AG08395 (cell line): Measurements from ENCODE around the gene ZFYVE9.
A peak's percentile ranks its signal among the peaks of the same experiment; 100 is the strongest.
"Not testable (repeated sequence)": the region's sequence is repeated elsewhere in the genome, so short reads cannot be mapped to it uniquely, and the experiment has no call there.

Source experiments
- DNase-seq: peaks from one replicate; pipeline ENCODE4 v3.0.0; 2012; ENCODE audit warnings: mixed read lengths, low spot score

ZFYVE9 gene

DNA sequence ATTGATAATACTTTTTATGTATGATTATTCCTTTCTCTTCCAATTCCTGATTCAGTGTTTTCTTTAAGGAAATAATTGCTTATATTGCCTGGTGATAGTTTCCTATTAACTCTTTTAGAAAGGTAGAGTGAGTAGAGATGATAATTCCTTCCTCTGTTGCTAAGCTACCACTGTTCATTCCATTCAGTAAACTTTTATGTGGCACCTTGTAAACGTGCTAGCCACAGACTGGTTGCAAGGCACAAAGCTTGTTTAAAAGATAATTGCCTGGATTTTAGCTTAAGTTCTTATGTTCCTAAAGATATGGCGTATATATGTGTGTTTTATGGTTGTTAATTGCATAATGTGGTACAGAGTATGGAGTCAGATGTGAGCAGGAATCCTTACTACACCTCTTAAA lies 3.2 kb downstream of the ZFYVE9 start:
- DNase-seq: no peak

DNA sequence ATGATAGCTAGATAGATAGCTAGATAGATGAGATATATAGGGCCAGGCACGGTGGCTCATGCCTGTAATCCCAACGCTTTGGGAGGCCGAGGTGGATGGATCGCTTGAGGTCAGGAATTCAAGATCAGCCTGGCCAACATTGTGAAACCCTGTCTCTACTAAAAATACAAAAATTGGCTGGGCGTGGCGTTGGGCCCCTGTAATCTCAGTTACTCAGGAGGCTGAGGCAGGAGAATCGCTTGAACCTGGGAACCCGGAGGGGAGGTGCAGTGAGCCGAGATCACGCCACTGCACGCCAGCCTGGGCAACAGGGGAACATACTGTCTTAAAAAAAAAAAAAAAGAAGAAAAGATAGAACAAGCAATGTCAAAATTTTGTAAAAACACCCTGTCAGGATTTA lies 8.6 kb downstream of the ZFYVE9 start:
- not testable (repeated sequence) for DNase-seq

DNA sequence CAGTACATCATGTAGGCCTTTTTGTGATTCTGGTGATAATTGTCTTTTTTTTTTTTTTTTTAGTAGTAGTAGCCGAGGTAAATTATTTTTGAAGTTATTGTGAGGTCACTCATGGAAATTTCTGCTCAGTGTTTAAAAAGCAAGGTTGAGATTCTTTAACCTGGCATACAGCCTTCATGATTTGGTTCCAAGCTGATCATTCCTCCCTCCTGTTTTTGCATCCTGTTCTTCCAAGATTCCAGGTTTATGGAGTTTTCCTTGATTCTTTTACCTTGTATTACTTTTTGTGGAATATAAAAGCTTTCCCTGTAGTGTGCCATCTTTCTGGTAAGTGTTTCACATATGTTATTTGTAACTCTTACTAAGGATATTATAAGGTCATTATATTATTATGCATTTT lies 9.1 kb downstream of the ZFYVE9 start:
- no peak for DNase-seq

DNA sequence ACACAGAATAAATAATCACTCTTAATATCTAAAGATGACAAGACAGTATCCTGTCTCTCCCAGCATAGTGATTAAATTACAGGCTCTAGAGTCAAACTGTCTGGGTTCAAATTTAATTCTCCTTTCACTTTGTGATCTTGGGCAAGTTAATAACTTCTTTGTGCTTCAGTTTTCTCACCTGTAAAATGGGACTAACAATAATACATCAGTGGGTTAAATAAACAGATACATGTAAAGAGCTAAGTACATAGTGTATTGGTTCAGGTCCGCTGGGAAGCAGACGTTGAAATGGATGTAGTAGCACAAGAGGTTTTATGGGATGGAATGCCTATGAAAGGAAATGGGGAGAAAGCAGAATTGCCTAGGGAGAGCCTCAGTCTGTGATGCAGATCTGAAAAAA lies 10.7 kb downstream of the ZFYVE9 start:
- DNase-seq: no peak

DNA sequence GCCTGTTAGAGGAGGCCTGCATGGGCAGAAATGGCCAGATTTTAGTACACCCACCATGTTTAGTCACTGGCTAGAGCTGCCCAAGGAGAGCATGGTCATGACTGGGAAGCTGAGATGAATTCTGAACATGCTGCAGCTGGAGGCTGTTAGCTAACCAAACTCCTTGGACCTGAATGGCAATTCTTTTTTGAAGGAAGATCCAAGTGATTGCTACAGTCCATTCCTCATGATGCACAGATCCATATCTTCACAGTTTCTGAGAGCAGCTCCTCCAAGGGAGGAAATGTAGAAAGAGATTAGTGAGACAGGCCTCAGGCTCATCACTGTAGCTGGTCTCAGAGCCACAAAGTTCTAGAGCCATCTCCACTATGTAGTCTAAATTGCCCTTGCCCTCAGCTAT lies 11.1 kb downstream of the ZFYVE9 start:
- no peak for DNase-seq

DNA sequence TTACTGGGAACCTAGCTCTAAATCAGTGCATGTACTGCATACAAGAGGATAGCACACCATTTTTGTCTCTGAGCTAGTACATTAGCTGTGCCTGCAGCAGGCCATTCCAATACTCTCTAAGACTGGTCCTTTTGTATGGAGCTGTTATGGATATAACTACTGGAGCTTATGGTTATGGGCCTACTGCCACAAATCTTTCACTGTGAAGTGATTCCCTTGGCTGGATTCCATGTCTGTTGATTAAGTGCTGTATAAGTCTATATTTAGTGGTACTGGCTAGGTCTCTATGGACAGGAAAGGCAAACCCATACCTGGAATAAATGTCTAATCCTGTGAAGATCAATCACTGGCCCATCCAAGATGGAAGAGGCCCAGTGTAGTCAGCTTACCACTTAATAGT lies 12.0 kb downstream of the ZFYVE9 start:
- DNase-seq: no peak

DNA sequence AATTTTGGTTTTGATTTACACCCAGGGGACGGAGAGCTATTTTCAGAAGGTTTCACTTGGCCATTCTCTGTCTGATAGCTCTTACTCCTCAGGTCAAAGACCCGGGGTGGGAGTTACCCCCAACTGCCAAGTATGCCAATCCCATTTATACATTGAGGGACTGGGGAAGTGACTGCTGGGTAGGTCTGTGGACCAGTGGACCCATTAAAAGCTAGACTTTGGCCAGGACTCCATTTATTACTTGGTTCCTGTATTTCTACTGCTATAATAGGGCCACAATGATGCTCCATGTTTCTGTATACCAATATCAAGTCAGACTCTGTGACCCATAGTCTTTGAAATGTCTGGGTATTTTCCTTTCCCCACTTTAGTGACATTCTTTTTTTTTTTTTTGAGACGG lies 14.6 kb downstream of the ZFYVE9 start:
- DNase-seq: no peak

DNA sequence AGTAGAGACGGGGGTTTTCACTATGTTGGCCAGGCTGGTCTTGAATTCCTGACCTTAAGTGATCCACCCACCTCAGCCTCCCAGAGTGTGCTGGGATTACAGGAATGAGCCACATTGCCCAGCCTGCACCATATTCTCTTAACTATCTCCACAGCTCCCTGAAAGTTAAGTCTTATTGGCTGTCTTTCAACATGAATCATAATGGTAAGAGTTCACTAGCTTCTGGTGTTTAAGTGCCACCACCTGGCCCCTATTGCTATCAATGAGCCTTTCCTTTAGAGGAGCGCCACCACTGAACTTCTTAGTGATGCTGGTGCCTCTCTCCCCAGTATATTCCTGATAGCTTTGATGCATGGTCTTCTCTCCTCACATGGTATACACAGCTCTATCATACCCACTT lies 15.7 kb downstream of the ZFYVE9 start:
- DNase-seq: peak; percentile 14

DNA sequence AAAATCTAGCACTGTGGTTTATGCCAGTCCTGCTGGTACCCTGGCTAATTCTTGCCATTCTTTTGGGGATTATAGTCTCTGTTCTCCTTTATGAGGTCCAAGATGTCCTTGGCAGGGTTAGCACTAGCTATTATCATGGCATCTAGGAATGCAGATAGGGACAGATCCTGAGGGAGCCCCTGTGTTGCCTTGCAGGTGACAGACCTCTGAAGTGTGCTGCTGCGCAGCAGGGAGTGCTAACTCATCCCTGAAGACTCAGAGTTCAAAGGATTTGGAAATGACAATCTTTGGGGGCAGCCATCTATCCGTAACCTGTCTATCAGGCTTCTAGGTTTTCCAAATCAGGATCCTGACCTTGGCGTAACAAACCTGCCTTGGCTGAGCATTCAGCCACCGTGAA lies 16.3 kb downstream of the ZFYVE9 start:
- no peak for DNase-seq

DNA sequence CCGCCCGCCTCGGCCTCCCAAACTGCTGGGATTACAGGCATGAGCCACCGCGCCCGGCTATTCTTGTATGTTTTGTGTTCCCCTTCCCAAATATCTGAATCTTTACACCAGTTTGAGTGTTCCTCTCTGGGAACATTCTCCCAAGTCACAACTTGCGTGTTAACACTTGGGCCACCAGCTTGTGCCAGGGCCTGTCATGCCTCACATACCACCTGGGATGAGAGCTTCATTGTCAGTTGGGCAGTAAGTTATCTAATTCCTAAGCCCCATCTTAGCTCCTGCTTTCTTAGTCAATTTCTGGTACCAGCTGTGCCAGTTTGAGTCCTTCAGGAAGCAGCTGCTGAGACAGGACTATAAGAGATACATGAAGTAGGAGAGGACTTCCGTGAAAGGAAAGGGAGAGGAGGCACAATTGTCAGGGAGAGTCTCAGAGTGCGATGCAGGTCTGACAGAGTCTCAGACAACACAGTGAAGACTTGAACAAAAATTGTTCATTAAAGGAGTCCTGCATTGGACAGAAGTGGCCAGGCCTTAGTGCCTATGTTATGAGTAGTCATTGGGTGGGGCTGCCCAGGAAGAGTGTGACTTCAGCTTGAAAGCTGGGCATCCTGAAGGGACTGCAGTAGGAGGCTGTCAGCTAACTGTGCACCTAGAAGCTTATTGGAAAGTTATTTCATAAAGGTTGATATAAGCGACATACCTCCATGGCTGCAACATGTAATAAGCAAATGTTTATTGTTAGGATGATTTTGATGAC lies 17.3 kb downstream of the ZFYVE9 start:
- peak; percentile 72 for DNase-seq

DNA sequence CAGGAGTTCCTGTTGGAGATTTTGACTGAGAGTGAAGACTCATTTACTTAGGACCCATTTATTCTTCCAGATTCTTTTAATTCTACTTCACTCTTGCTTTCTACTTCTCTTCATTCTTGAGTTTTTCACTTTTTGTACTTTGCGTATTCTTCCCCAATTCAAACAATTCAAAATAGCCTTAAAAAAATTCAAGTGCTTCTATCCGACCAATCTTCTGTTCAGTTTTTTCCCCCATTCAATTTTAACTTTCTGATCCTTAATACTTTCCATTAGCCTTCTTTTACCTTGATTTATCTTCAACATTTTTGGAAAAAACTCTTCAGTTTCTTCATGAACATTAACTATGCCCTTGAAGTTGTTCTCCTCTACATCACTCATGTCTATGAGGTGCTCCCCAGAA lies 21.1 kb downstream of the ZFYVE9 start:
- no peak for DNase-seq

DNA sequence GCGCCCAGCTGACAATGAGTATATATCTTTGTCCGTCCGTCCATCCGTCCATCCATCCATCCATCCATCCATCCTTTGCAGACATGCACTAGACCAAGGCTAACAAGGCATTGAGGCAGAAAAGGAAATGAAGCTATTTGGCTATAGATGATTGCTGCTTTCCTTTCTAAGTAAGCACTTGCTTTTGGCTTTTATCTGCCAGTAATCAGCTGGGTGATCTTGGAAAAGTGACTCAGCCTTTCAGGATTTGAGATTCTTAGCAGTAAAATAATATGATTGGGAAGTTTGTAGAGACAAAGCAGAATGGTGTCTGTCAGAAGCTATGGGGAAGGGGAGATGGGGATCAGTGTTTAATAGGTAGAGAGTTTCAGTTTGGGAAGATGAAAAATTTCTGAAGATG lies 22.7 kb downstream of the ZFYVE9 start:
- DNase-seq: no peak

DNA sequence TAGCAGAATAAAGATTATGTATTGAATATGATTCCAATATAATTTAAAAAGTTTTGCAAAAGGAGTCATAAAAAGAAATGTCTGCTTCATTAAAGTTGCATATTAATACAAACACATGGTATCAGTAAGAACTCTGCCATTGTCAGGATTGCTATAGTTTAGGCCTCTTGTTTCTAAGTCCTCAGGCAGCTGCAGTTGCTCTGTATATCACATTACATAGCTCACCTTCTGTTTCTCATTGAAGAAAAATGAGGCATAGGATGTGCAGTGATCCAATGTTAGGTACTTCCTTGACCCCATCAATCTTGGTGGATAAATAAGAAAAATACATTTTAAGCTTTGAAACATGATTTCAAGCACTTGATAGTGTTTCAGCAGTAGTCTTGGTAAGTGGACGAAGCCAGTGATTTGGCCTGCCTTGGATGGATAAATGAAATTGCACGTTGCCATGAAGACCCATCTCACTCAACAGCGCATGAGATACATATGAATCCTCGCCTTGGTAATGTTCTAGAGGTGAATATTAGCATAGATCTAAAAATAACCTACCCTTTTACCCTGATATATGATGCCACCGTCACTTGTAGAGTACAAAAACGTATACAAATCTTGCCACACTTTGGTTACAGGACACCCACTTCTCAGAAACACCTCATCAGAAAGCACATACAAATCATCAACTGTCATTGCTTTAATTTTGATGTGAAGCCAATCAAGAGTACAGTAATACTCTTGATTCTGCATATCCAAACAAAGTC lies 25.3 kb downstream of the ZFYVE9 start:
- DNase-seq: no peak

DNA sequence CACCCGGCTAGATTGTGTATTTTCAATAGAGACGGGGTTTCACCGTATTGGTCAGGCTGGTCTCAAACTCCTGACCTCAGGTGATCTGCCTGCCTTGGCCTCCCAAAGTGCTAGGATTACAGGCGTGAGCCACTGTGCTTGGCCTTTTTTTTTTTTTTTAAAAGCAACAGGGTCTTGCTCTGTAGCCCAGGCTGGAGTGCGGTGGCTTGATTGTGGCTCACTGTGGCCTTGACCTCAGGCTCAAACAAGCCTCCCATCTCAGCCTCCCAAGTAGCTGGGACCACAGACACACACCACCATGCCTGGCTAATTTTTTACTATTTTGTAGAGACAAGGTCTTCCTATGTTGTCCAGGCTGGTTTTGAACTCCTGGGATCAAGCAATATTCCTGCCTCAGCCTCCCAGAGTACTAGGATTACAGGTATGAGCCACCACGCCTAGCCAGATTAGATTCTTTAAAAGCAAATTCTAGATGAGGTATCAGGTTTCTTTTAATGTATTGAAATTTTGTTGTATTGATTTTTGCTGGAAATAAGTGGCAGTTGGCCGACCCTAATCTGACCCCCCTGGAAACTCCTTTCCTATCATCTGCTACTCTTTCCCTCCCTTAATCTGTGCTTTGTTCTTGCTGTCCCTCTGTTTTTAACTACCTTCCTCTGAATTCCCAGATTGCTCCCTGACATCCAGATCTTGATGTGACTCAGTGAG lies 26.6 kb downstream of the ZFYVE9 start:
- no peak for DNase-seq

DNA sequence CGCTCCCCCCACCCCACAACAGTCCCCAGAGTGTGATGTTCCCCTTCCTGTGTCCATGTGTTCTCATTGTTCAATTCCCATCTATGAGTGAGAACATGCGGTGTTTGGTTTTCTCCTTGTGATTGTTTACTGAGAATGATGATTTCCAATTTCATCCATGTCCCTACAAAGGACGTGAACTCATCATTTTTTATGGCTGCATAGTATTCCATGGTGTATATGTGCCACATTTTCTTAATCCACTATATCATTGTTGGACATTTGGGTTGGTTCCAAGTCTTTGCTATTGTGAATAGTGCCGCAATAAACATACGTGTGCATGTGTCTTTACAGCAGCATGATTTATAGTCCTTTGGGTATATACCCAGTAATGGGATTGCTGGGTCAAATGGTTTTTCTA lies 29.3 kb downstream of the ZFYVE9 start:
- not testable (repeated sequence) for DNase-seq

DNA sequence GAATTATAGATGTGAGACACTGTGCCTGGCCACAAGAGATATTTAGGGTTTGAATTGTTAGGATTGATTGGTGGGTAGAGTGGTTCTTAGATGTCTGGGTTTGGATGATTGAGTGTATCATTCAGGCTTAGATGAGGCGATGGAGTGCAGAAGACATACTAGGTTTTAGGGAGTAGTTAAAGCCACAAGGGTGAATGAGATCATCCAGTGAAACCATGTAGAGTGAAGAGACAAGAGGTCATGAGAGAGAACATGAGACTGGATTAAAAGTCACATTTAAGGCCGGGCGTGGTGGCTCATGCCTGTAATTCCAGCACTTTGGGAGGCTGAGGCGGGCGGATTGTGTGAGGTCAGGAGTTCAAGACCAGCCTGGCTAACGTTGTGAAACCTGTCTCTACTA lies 37.2 kb downstream of the ZFYVE9 start:
- no peak for DNase-seq

DNA sequence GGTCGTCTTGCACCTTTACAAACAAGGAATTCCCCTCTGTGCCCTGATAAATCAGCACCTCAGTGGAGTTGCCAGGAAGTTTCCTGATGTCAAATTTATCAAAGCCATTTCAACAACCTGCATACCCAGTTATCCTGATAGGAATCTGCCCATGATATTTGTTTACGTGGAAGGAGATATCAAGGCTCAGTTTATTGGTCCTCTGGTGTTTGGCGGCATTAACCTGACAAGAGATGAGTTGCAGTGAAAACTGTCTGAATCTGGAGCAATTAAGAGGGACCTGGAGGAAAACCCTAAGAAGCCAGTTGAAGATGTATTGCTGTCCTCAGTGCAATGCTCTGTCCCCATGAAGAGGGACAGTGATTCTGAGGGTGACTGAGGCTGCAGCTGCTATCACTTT lies 38.3 kb downstream of the ZFYVE9 start:
- no peak for DNase-seq

DNA sequence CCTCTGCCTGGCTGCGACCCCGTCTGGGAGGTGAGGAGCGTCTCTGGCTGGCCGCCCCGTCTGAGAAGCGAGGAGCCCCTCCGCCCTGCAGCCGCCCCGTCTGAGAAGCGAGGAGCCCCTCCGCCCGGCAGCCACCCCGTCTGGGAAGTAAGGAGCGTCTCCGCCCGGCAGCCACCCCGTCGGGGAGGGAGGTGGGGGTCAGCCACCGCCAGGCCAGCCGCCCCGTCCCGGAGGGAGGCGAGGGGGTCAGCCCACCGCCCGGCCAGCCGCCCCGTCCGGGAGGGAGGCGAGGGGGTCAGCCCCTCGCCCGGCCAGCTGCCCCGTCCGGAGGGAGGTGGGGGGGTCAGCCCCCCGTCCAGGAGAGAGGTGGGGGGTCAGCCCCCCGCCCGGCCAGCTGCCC lies 39.9 kb downstream of the ZFYVE9 start:
- DNase-seq: not testable (repeated sequence)

DNA sequence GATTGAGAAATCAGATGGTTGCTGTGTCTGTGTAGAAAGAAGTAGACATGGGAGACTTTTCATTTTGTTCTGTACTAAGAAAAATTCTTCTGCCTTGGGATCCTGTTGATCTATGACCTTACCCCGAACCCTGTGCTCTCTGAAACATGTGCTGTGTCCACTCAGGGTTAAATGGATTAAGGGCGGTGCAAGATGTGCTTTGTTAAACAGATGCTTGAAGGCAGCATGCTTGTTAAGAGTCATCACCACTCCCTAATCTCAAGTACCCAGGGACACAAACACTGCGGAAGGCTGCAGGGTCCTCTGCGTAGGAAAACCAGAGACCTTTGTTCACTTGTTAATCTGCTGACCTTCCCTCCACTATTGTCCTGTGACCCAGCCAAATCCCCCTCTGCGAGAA lies 40.4 kb downstream of the ZFYVE9 start:
- not testable (repeated sequence) for DNase-seq

DNA sequence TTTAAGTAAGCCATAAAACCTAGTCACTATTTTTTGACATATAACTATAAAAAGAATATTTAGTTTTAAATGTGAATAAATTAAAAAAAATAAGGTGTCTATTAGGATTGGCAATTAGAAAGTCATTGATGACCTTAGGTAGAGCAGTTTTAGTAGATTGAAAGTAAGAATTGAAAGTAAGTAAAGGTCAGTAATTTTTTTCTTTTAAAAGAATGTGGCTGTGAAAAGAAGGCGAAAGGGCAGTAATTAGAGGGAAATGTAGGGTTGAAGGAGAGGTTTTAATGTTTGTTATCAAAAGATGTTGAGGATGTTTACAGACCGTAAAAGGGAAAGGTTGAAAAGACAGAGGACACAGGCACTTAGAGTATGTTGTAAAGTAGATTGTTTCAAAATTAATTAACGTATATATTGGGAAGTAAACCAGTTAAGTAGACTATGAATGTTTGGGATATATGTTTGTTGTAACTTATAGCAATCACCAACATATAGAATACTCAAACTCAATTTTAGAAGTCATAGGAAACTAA lies 41.0 kb downstream of the ZFYVE9 start:
- no peak for DNase-seq

DNA sequence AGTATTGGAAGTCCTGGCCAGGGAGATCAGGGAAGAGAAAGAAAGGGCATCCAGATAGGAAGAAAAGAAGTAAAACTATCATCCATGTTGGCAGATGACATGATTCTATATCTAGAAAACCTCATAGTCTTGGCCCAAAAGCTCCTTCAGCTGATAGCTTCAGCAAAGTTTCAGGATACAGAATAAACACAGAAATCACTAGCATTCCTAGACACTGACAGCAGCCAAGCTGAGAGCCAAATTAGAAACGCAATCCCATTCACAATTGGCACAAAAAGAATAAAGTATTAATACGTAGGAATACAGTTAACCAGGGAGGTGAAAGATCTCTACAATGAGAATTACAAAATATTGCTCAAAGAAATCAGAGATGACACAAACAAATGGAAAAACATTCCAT lies 44.6 kb downstream of the ZFYVE9 start:
- no peak for DNase-seq

DNA sequence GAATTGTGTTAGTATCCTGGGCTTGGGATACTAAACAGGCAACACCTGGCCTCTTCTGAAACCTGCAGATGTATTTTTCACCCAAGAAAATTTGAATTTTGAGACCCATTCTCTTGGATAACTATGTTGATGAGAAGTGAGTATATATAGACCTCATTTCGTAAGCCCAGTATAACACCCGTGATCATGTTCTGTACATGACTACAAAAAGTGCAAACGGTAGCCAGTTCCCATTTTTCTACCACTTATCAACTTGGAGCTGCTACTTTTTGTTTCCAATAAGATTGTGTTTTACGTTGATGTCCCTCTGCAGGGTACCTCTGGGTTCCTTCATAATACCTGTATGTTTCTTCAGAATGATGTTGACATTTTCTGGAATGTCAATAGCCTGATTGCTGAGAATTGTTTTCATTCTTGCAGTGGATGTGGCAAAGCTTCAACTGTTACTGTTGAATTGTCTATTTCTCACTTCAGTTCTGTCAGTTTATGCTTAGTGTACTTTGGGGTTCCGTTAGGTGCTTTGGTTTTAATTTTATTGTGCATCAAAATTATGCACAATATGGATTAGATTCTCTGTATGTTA lies 48.1 kb downstream of the ZFYVE9 start:
- no peak for DNase-seq
